Skeletal muscle cell (primary cell): ENCODE measurements around the gene SPATA7.

Experiments used
- DNase-seq: peaks from one replicate; pipeline ENCODE4 v3.0.0-alpha.2; 2010; ENCODE audit warnings: low read depth
- H3K4me3 ChIP-seq: 2 replicates; pipeline ENCODE4 v1.5.1; 2011; ENCODE audit warnings: low read depth, mild to moderate bottlenecking, control low read depth, low read length, moderate library complexity

The SPATA7 gene

GRCh38 chr14:88476825-88477224, 91.4 kb downstream of the SPATA7 start:
- no peak overlapping the region for H3K4me3 ChIP-seq
- no peak for DNase-seq

- DNase-seq = no peak
- H3K4me3 ChIP-seq = no peak overlapping the region
Measured at GRCh38 chr14:88477513-88478250, 92.2 kb downstream of the SPATA7 start.

DNA sequence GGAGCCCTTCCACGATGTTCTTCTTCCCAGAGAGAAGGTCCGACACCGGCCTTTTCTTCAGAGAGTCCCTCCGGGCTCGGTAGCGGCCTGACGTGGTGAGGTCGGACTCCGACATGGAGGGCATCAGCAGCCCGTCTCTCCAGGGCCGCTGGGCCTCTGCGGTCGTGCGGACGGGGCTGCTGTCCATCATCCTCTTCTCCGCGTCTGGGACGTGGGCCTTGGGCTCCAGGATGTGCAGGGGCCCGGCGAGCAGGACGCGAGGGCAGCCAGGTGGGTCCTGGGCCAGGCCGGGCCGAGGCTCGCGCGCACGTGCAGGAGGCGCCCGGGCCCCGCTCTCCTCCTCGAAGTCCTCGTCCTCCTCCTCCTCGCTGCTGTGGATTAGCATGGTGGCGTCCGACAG, 93.5 kb downstream of the SPATA7 start:
- no peak overlapping the region for H3K4me3 ChIP-seq
- no peak for DNase-seq

GRCh38 chr14:88479574-88479987, 94.1 kb downstream of the SPATA7 start:
- no peak overlapping the region for H3K4me3 ChIP-seq
- no peak for DNase-seq

- DNase-seq = no peak
- H3K4me3 ChIP-seq = no peak overlapping the region
Measured at GRCh38 chr14:88481059-88481458, 95.6 kb downstream of the SPATA7 start.

GRCh38 chr14:88481794-88482193, 96.3 kb downstream of the SPATA7 start:
- DNase-seq = no peak

DNA sequence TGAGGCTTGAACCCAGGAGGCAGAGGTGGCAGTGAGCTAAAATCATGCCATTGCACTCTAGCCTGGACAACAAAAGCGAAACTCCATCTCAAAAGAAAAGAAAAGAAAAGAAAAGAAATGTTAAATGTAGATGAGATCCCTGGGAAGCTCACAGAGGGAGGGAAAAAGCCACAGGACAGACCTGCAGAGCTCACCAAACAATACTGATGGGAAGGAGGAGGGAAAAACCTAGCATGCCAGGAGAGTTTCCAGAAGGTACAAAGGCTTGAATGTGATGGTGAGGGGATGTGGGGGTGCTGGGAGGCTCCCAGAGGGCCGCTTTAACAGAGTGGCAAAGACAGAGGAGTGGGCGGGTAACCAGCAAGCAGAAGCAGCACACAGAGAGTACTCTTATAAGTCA, 97.1 kb downstream of the SPATA7 start:
- DNase-seq = no peak
- no peak overlapping the region for H3K4me3 ChIP-seq

More at GRCh38 chr14:88481794-88482193, 96.3 kb downstream of the SPATA7 start:
- no peak overlapping the region for H3K4me3 ChIP-seq
